IMR-90 (cell line): ENCODE measurements around the gene GALNT14. TPM values are rescaled to one million over a fixed set of nuclear protein-coding genes. Genes with fewer than 3 reads are reported as not detected.

ENCODE experiments used
- ATAC-seq: fragments of 200-7000 bp; cut with Tn5 transposase; 2 replicates; pipeline ENCODE4 v1.9.1; 2020; ENCODE audit warnings: low read depth, mild to moderate bottlenecking, moderate library complexity
- BruUV-seq: library from RNA; stranded (reverse); fragments of 400-500 nt; replicated peaks from 2 replicates; lab custom pipeline; 2021; lab: Mats Ljungman, UMichigan
- CTCF ChIA-PET: fragments of 300-600 bp; formaldehyde crosslinking; extraction: SDS; loops from one replicate; lab custom pipeline; 2021; ENCODE audit warnings: antibody characterized with exemption; lab: Yijun Ruan, JAX
- POLR2A ChIA-PET: fragments of 300-600 bp; sonication (Branson Sonifier 250); formaldehyde crosslinking; loops from one replicate; lab custom pipeline; 2022; ENCODE audit warnings: antibody characterized with exemption; ENCODE audit not compliant: unreplicated experiment; lab: Charles Lee
- DNase-seq: peaks from one replicate; pipeline ENCODE4 v3.0.0; 2013
- H2AFZ ChIP-seq: replicated peaks from 2 replicates; pipeline ENCODE3; 2013; ENCODE audit warnings: low read length, mild to moderate bottlenecking; ENCODE audit not compliant: poor library complexity
- H2AK5ac ChIP-seq: 2 replicates; pipeline ENCODE4 v1.6.1; 2013; ENCODE audit warnings: low read depth, low read length, inconsistent platforms
- H2AK9ac ChIP-seq: replicated peaks from 2 replicates; pipeline ENCODE3; 2013; ENCODE audit warnings: mild to moderate bottlenecking, low read depth, low read length, moderate library complexity; ENCODE audit not compliant: poor library complexity
- H2BK120ac ChIP-seq: 2 replicates; pipeline ENCODE4 v1.6.1; 2013; ENCODE audit warnings: low read depth, low read length, inconsistent platforms
- H2BK15ac ChIP-seq: 3 replicates; pipeline ENCODE4 v1.6.1; 2013; ENCODE audit warnings: low read depth, low read length, inconsistent platforms
- H2BK20ac ChIP-seq: 2 replicates; pipeline ENCODE4 v1.6.1; 2013; ENCODE audit warnings: low read depth, mild to moderate bottlenecking, inconsistent platforms, low read length, moderate library complexity
- H2BK5ac ChIP-seq: 2 replicates; pipeline ENCODE4 v1.6.1; 2013; ENCODE audit warnings: mild to moderate bottlenecking, low read depth, low read length, inconsistent platforms; ENCODE audit not compliant: poor library complexity, severe bottlenecking
- H3K14ac ChIP-seq: replicated peaks from 2 replicates; pipeline ENCODE4 v1.6.1; 2013; ENCODE audit warnings: low read depth, low read length, inconsistent platforms
- H3K18ac ChIP-seq: 2 replicates; pipeline ENCODE4 v1.6.1; 2013; ENCODE audit warnings: low read depth, low read length, control low read depth
- H3K23ac ChIP-seq: 2 replicates; pipeline ENCODE4 v1.6.1; 2013; ENCODE audit warnings: low read depth, low read length, inconsistent platforms
- H3K27ac ChIP-seq: 2 replicates; pipeline ENCODE4 v1.5.1; 2013; ENCODE audit warnings: mild to moderate bottlenecking, control low read depth, low read length; ENCODE audit not compliant: insufficient read depth
- H3K27me3 ChIP-seq: 2 replicates; pipeline ENCODE4 v1.6.1; 2013; ENCODE audit warnings: low read length; ENCODE audit not compliant: control insufficient read depth, insufficient read depth
- H3K36me3 ChIP-seq: 2 replicates; pipeline ENCODE4 v1.6.1; 2013; ENCODE audit warnings: low read length, mixed read lengths; ENCODE audit not compliant: control insufficient read depth, insufficient read depth
- H3K4ac ChIP-seq: 2 replicates; pipeline ENCODE4 v1.6.1; 2013; ENCODE audit warnings: low read depth, low read length, inconsistent platforms
- H3K4me1 ChIP-seq: 2 replicates; pipeline ENCODE4 v1.6.1; 2013; ENCODE audit warnings: low read length, mixed read lengths; ENCODE audit not compliant: control insufficient read depth, insufficient read depth
- H3K4me2 ChIP-seq: 2 replicates; pipeline ENCODE4 v1.6.1; 2013; ENCODE audit warnings: low read depth, mild to moderate bottlenecking, control low read depth, low read length, moderate library complexity
- H3K4me3 ChIP-seq: 2 replicates; pipeline ENCODE4 v1.5.1; 2013; ENCODE audit warnings: low read depth, mild to moderate bottlenecking, control low read depth, low read length, moderate library complexity; ENCODE audit not compliant: insufficient read depth
- H3K56ac ChIP-seq: 2 replicates; pipeline ENCODE4 v1.6.1; 2013; ENCODE audit warnings: low read length, inconsistent platforms; ENCODE audit not compliant: insufficient read depth; ENCODE audit errors: extremely low read depth
- H3K79me1 ChIP-seq, 2 experiments: 2 replicates each; pipeline ENCODE4 v1.6.1; 2013; ENCODE audit warnings: low read length in 2 of 2, inconsistent platforms in 1 of 2, low read depth in 1 of 2
- H3K9ac ChIP-seq: 2 replicates; pipeline ENCODE4 v1.6.1; 2013; ENCODE audit warnings: low read depth, low read length, control low read depth
- H3K9me1 ChIP-seq: 2 replicates; pipeline ENCODE4 v1.6.1; 2013; ENCODE audit warnings: low read length, inconsistent platforms; ENCODE audit not compliant: insufficient read depth
- H3K9me3 ChIP-seq: 2 replicates; pipeline ENCODE4 v1.6.1; 2013; ENCODE audit warnings: low read length; ENCODE audit not compliant: control insufficient read depth, insufficient read depth
- H4K20me1 ChIP-seq: 2 replicates; pipeline ENCODE4 v1.6.1; 2013; ENCODE audit warnings: low read length, inconsistent platforms; ENCODE audit not compliant: insufficient read depth
- H4K5ac ChIP-seq: 2 replicates; pipeline ENCODE4 v1.6.1; 2013; ENCODE audit warnings: mild to moderate bottlenecking, low read depth, low read length, control low read depth
- H4K8ac ChIP-seq, 2 experiments: 2 replicates each; pipeline ENCODE4 v1.6.1; 2013; ENCODE audit warnings: low read depth in 2 of 2, low read length in 2 of 2, control low read depth in 1 of 2, inconsistent platforms in 1 of 2
- H4K91ac ChIP-seq: 2 replicates; pipeline ENCODE4 v1.6.1; 2013; ENCODE audit warnings: low read depth, low read length, inconsistent platforms; ENCODE audit not compliant: insufficient read depth
- BHLHE40 ChIP-seq: fragments of 150-350 bp; IDR thresholded peaks from 2 replicates; pipeline ENCODE4 v1.6.1; 2016; ENCODE audit warnings: mild to moderate bottlenecking, low read depth, low read length
- CEBPB ChIP-seq: IDR thresholded peaks from 2 replicates; pipeline ENCODE4 v1.6.1; 2012; ENCODE audit warnings: low read depth, low read length, improper control_type of control experiment
- CHD1 ChIP-seq: IDR thresholded peaks from 2 replicates; pipeline ENCODE4 v1.6.1; 2012; ENCODE audit warnings: low read depth, low read length, improper control_type of control experiment
- FOS ChIP-seq: fragments of 150-350 bp; IDR thresholded peaks from 2 replicates; pipeline ENCODE4 v1.6.1; 2016; ENCODE audit warnings: low read depth, low read length
- MAFK ChIP-seq: IDR thresholded peaks from 2 replicates; pipeline ENCODE4 v1.6.1; 2012; ENCODE audit warnings: low read depth, low read length, improper control_type of control experiment
- MAZ ChIP-seq: IDR thresholded peaks from 2 replicates; pipeline ENCODE4 v1.6.1; 2012; ENCODE audit warnings: low read depth, mild to moderate bottlenecking, low read length, improper control_type of control experiment, moderate library complexity, borderline replicate concordance
- MXI1 ChIP-seq: IDR thresholded peaks from 2 replicates; pipeline ENCODE4 v1.6.1; 2012; ENCODE audit warnings: low read depth, mild to moderate bottlenecking, low read length, moderate library complexity, borderline replicate concordance
- NFE2L2 ChIP-seq: fragments of 150-350 bp; IDR thresholded peaks from 2 replicates; pipeline ENCODE4 v1.6.1; 2016; ENCODE audit warnings: low read depth, mild to moderate bottlenecking, low read length
- POLR2A ChIP-seq: IDR thresholded peaks from 2 replicates; pipeline ENCODE4 v1.6.1; 2012; ENCODE audit warnings: mild to moderate bottlenecking, low read depth, low read length
- RAD21 ChIP-seq: IDR thresholded peaks from 2 replicates; pipeline ENCODE4 v1.6.1; 2012; ENCODE audit warnings: low read length, improper control_type of control experiment
- RFX5 ChIP-seq: IDR thresholded peaks from 2 replicates; pipeline ENCODE4 v1.8.0; 2012; ENCODE audit warnings: low read depth, mild to moderate bottlenecking, low read length, moderate library complexity
- SMC3 ChIP-seq: fragments of 150-350 bp; IDR thresholded peaks from 2 replicates; pipeline ENCODE4 v1.6.1; 2016; ENCODE audit warnings: low read depth, mild to moderate bottlenecking, antibody characterized with exemption, low read length, moderate library complexity
- USF2 ChIP-seq: fragments of 150-350 bp; IDR thresholded peaks from 2 replicates; pipeline ENCODE4 v1.6.1; 2017; ENCODE audit warnings: mild to moderate bottlenecking, antibody characterized with exemption, low read length, low read depth
- WGBS, 2 experiments: methylation state at CpG; one replicate each; pipeline versions ENCODE4 v1.1.5 to v1.1.7; 2013; ENCODE audit warnings: missing lambda C conversion rate in 2 of 2; ENCODE audit not compliant: insufficient read length in 1 of 2; ENCODE audit errors: extremely low coverage in 2 of 2; 5-methylcytosine and 5-hydroxymethylcytosine counted together
- dilution Hi-C: fragments of 300-500 bp; cut with HindIII; formaldehyde crosslinking; loops from one replicate; pipeline ENCODE4 v1.14.3; 2018; ENCODE audit warnings: low sequenced_read_pairs; ENCODE audit not compliant: unreplicated experiment
- in situ Hi-C: fragments of 300-500 bp; cut with MboI; formaldehyde crosslinking; loops from 3 replicates; pipeline ENCODE4 v1.14.3; 2019; ENCODE audit warnings: low sequenced_read_pairs, inconsistent platforms, mixed read lengths
- intact Hi-C: fragments of 100-400 bp; cut with micrococcal nuclease; formaldehyde crosslinking; loops from 2 replicates; pipeline ENCODE4 v1.10.0; 2022
- polyA plus RNA-seq, 3 experiments: library from polyadenylated mRNA; depleted of rRNA; stranded (reverse); fragments of >200 nt; gene quantifications; 2 replicates each; pipeline ENCODE4 v1.2.3, GENCODE V29; 2012; ENCODE audit warnings: low replicate concordance in 1 of 3
- total RNA-seq: library from RNA; depleted of rRNA; stranded (reverse); fragments of >200 nt; gene quantifications from 2 replicates; pipeline ENCODE4 v1.2.3, GENCODE V29; 2012
- TF ChIP-seq, protein P1 (sequence below): conservative IDR thresholded peaks from 2 replicates; pipeline ENCODE4 v1.5.1; 2012; ENCODE audit warnings: mild to moderate bottlenecking, low read depth, low read length, improper control_type of control experiment

Gene GALNT14
- total and polyA plus RNA-seq, 2 of the 4 experiments (the other 2 are of a cell fraction) = 0.15 to 0.18 TPM

DNA sequence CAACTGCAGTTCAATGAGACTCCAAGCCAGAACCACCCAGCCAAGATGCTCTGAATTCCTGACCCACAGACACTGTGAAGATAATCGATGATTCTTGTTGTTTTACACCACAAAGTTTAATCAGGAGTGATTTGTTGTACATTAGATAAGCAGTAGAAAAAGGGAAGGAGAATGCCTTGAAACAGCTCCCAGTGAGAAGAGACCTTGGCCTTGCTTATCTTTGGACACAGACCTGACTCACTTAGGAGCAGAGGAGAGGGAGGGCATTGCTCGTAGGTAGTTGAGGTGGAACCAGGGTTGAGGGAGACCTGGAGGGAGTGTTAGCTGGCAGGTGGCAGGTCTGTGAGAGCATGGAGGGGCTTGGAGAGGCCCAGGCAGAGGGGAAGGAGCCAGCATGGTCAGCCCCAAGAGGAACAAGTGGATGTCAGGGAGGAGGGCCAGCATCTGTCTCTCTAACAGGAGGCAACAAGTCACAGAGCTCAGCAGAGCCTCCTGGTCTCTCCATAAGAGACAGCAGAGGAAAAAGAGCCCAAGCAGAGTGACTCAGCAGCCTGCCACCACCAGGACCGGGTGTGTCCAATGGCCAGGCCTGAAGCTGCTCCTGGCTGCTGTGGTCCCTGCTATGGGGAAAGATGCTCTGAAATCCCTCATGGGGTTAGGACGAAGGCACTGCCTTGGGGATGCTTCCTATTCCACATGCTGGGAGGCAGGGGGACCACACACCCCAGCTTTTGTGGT is 169.4 kb downstream of the GALNT14 start:
- ChIA-PET CTCF (interaction anchor here (0.6 kb wide), 1 partner anchor 805 kb away, joined by 3 read pairs; no protein-coding TSS in a partner anchor), POLR2A (no interaction called here)
- H3K9ac ChIP-seq = no peak overlapping the region
- no peaks in the 10 kb centered on the region for H3K36me3 ChIP-seq
- H3K4ac ChIP-seq = no peak overlapping the region
- H4K91ac ChIP-seq = no peak overlapping the region
- H3K27ac ChIP-seq = no peak overlapping the region
- no peaks in the 10 kb centered on the region; the same call in none of the 2 replicates for H3K27me3 ChIP-seq
- dilution Hi-C loops = no loop called here
- H4K5ac ChIP-seq = no peak overlapping the region
- no peaks in the 10 kb centered on the region for H4K20me1 ChIP-seq
- no peak overlapping the region for H2BK15ac ChIP-seq
- BruUV-seq = no TSS peak
- no peak overlapping the region for H3K18ac ChIP-seq
- no peaks in the 10 kb centered on the region for H3K4me1 ChIP-seq
- no peak overlapping the region for H2BK120ac ChIP-seq
- H3K14ac ChIP-seq = no peak overlapping the region
- in situ Hi-C loops = no loop called here
- H3K9me1 ChIP-seq = no peaks in the 10 kb centered on the region; the same call in 1 of the 2 replicates
- DNase-seq (no peak), ATAC-seq (no peak)
- no peak overlapping the region for H2AFZ ChIP-seq
- no peak overlapping the region for H3K4me3 ChIP-seq
- no peaks in the 10 kb centered on the region; the same call in 1 of the 2 replicates for H3K9me3 ChIP-seq
- no peaks in the 10 kb centered on the region for H3K79me1 ChIP-seq
- no peak overlapping the region for H2AK9ac ChIP-seq
- no peak overlapping the region for H3K23ac ChIP-seq
- no peak overlapping the region for H2BK20ac ChIP-seq
- intact Hi-C loops = no loop called here
- no peak overlapping the region for H2AK5ac ChIP-seq
- no peak overlapping the region for H2BK5ac ChIP-seq
- H3K4me2 ChIP-seq = no peak overlapping the region
- no peak overlapping the region for H4K8ac ChIP-seq
- 20% methylated on average over 1 of the region's 4 CpGs; no CpG with 5 or more reads in 1 of the 2 experiments for WGBS, 2 experiments
- H3K56ac ChIP-seq = no peak overlapping the region
- no peak for TF ChIP-seq RAD21
- no peak for TF ChIP-seq SMC3
- TF ChIP-seq POLR2A = no peak
- TF ChIP-seq CEBPB = no peak
- TF ChIP-seq MAFK = no peak
- no peak for TF ChIP-seq FOS
- no peak for TF ChIP-seq MXI1
- no peak for TF ChIP-seq NFE2L2
- no peak for TF ChIP-seq MAZ
- no peak for TF ChIP-seq CHD1
- TF ChIP-seq RFX5 = no peak
- TF ChIP-seq, protein P1, sequence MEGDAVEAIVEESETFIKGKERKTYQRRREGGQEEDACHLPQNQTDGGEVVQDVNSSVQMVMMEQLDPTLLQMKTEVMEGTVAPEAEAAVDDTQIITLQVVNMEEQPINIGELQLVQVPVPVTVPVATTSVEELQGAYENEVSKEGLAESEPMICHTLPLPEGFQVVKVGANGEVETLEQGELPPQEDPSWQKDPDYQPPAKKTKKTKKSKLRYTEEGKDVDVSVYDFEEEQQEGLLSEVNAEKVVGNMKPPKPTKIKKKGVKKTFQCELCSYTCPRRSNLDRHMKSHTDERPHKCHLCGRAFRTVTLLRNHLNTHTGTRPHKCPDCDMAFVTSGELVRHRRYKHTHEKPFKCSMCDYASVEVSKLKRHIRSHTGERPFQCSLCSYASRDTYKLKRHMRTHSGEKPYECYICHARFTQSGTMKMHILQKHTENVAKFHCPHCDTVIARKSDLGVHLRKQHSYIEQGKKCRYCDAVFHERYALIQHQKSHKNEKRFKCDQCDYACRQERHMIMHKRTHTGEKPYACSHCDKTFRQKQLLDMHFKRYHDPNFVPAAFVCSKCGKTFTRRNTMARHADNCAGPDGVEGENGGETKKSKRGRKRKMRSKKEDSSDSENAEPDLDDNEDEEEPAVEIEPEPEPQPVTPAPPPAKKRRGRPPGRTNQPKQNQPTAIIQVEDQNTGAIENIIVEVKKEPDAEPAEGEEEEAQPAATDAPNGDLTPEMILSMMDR = no peak
- TF ChIP-seq BHLHE40 = no peak
- no peak for TF ChIP-seq USF2
